GM23338 (cell line): ENCODE data around the gene NCAPH2. TPM values are rescaled to one million over a fixed set of nuclear protein-coding genes. Genes with fewer than 3 reads are reported as not detected.

Source experiments
- ATAC-seq: fragments of 200-7000 bp; cut with Tn5 transposase; 3 replicates; pipeline ENCODE4 v1.9.1; 2020
- DNase-seq: peaks from one replicate; pipeline ENCODE4 v3.0.0-alpha.2; 2015; ENCODE audit warnings: low spot score
- H2AFZ ChIP-seq: fragments of 200-600 bp; sonication (generic); 2 replicates; pipeline ENCODE4 v1.8.0; 2016; ENCODE audit warnings: antibody characterized with exemption, mild to moderate bottlenecking, moderate library complexity
- H3F3A ChIP-seq: fragments of 200-600 bp; sonication (generic); replicated peaks from 2 replicates; pipeline ENCODE4 v1.8.0; 2017; ENCODE audit warnings: antibody characterized with exemption, mixed run types, low read depth
- H3K27ac ChIP-seq: fragments of 200-600 bp; sonication (generic); 2 replicates; pipeline ENCODE4 v1.6.1; 2016; ENCODE audit warnings: low read depth
- H3K27me3 ChIP-seq: fragments of 200-600 bp; sonication (generic); 2 replicates; pipeline ENCODE4 v1.8.0; 2016; ENCODE audit warnings: mild to moderate bottlenecking, mixed run types, moderate library complexity; ENCODE audit not compliant: insufficient read depth
- H3K36me3 ChIP-seq: fragments of 200-600 bp; sonication (generic); 2 replicates; pipeline ENCODE4 v1.8.0; 2016; ENCODE audit warnings: mild to moderate bottlenecking; ENCODE audit not compliant: insufficient read depth
- H3K4me1 ChIP-seq: fragments of 200-600 bp; sonication (generic); 2 replicates; pipeline ENCODE4 v1.8.0; 2016; ENCODE audit warnings: mild to moderate bottlenecking, moderate library complexity; ENCODE audit not compliant: insufficient read depth
- H3K4me2 ChIP-seq: fragments of 200-600 bp; sonication (generic); 2 replicates; pipeline ENCODE4 v1.7.1; 2017; ENCODE audit warnings: mixed run types
- H3K4me3 ChIP-seq: fragments of 200-600 bp; sonication (generic); 2 replicates; pipeline ENCODE4 v1.6.1; 2016; ENCODE audit warnings: mixed run types
- H3K79me2 ChIP-seq: fragments of 200-600 bp; sonication (generic); replicated peaks from 2 replicates; pipeline ENCODE4 v1.8.0; 2017; ENCODE audit warnings: mild to moderate bottlenecking; ENCODE audit not compliant: insufficient read depth
- H3K9me2 ChIP-seq: fragments of 200-600 bp; sonication (generic); 2 replicates; pipeline ENCODE4 v1.8.0; 2017; ENCODE audit not compliant: insufficient read depth
- H4K20me1 ChIP-seq: fragments of 200-600 bp; sonication (generic); replicated peaks from 2 replicates; pipeline ENCODE4 v1.8.0; 2017; ENCODE audit warnings: mild to moderate bottlenecking; ENCODE audit not compliant: insufficient read depth
- H3K27ac Mint-ChIP-seq: 2 replicates; pipeline ENCODE4 v1.8.0; 2020; ENCODE audit warnings: inconsistent platforms, mild to moderate bottlenecking, moderate library complexity, mixed read lengths
- H3K27me3 Mint-ChIP-seq: 3 replicates; pipeline ENCODE4 v1.8.0; 2022; ENCODE audit warnings: low read depth, mild to moderate bottlenecking, moderate library complexity, mixed read lengths, inconsistent platforms; ENCODE audit not compliant: insufficient read depth, poor library complexity
- H3K36me3 Mint-ChIP-seq: 3 replicates; pipeline ENCODE4 v1.8.0; 2021; ENCODE audit warnings: low read depth, mild to moderate bottlenecking, inconsistent platforms, moderate library complexity, mixed read lengths
- H3K4me1 Mint-ChIP-seq: 3 replicates; pipeline ENCODE4 v1.8.0; 2020; ENCODE audit warnings: mild to moderate bottlenecking, inconsistent platforms, mixed read lengths
- H3K4me3 Mint-ChIP-seq: 3 replicates; pipeline ENCODE4 v1.8.0; 2021; ENCODE audit warnings: moderate library complexity, mild to moderate bottlenecking, inconsistent platforms, mixed read lengths
- H3K9me3 Mint-ChIP-seq: 3 replicates; pipeline ENCODE4 v1.8.0; 2020; ENCODE audit warnings: moderate library complexity, mild to moderate bottlenecking, inconsistent platforms, mixed read lengths
- CREB1 ChIP-seq: fragments of 250-450 bp; sonication (Bioruptor Pico); IDR thresholded peaks from 2 replicates; pipeline ENCODE4 v1.5.0; 2020; ENCODE audit warnings: low read depth, mild to moderate bottlenecking, moderate library complexity
- CTCF ChIP-seq, 2 experiments: fragments of 200-600 bp in 1 of 2; sonication (generic) in 1 of 2; conservative IDR thresholded peaks; 2 replicates each; pipeline versions ENCODE4 v1.5.1 to v1.6.1; 2016 to 2017; ENCODE audit warnings: antibody characterized with exemption in 2 of 2, low read depth in 2 of 2, mild to moderate bottlenecking in 2 of 2, moderate library complexity in 1 of 2
- ETS1 ChIP-seq: IDR thresholded peaks from 2 replicates; pipeline ENCODE4 v1.6.1; 2016; ENCODE audit warnings: antibody characterized with exemption
- EZH2 ChIP-seq: fragments of 200-600 bp; sonication (generic); IDR thresholded peaks from one replicate; pipeline ENCODE4 v1.8.0; 2017; ENCODE audit warnings: antibody characterized with exemption, mild to moderate bottlenecking, low read depth; ENCODE audit not compliant: unreplicated experiment
- EZH2phosphoT487 ChIP-seq: fragments of 200-600 bp; sonication (generic); IDR thresholded peaks from one replicate; pipeline ENCODE4 v1.8.1; 2018; ENCODE audit warnings: antibody characterized with exemption; ENCODE audit not compliant: unreplicated experiment
- JUNB ChIP-seq: IDR thresholded peaks from one replicate; pipeline ENCODE4 v1.6.1; 2016; ENCODE audit warnings: antibody characterized with exemption; ENCODE audit not compliant: unreplicated experiment
- POLR2AphosphoS5 ChIP-seq: IDR thresholded peaks from 2 replicates; pipeline ENCODE4 v1.6.1; 2016; ENCODE audit warnings: antibody characterized with exemption, low read depth
- REST ChIP-seq: IDR thresholded peaks from one replicate; pipeline ENCODE4 v1.6.1; 2018; ENCODE audit warnings: antibody characterized with exemption; ENCODE audit not compliant: unreplicated experiment
- ZNF114 ChIP-seq: fragments of 250-450 bp; sonication (Bioruptor Pico); IDR thresholded peaks from 2 replicates; pipeline ENCODE4 v1.5.0; 2020; ENCODE audit warnings: mild to moderate bottlenecking, moderate library complexity
- ZNF331 ChIP-seq: fragments of 250-450 bp; sonication (Bioruptor Pico); IDR thresholded peaks from 2 replicates; pipeline ENCODE4 v1.5.0; 2020; ENCODE audit warnings: low read depth, mild to moderate bottlenecking, moderate library complexity
- ZNF462 ChIP-seq: fragments of 250-450 bp; sonication (Bioruptor Pico); IDR thresholded peaks from 2 replicates; pipeline ENCODE4 v1.5.0; 2020; ENCODE audit warnings: mild to moderate bottlenecking, moderate library complexity
- polyA plus RNA-seq: library from polyadenylated mRNA; unstranded; fragments of >200 nt; fragmentation: Nextera tagmentation; extraction: Ambion mirVana; gene quantifications from 2 replicates; pipeline ENCODE4 v1.2.1, GENCODE V29; 2016
- total RNA-seq: library from RNA; depleted of rRNA; stranded (reverse); fragments of >200 nt; shearing (Covaris generic); gene quantifications from 2 replicates; pipeline ENCODE4 v1.2.3, GENCODE V29; 2014

The NCAPH2 gene
- total and polyA plus RNA-seq, 2 experiments from 2014 or later: 52.2 to 76.1 TPM

GRCh38 chr22:50521710-50522109 is 13.7 kb downstream of the NCAPH2 start:
- H2AFZ ChIP-seq: no peak overlapping the region
- TF ChIP-seq CREB1 (no peak), POLR2AphosphoS5 (no peak), ZNF331 (CRISPR knock-in tag) (no peak), ZNF114 (CRISPR knock-in tag) (no peak), EZH2 (no peak), ETS1 (no peak), CTCF (conservative IDR thresholded peaks at IDR 0.05; ENCODE audit: low read depth in 2 of 2) (no peak), REST (no peak), EZH2phosphoT487 (no peak), JUNB (no peak), ZNF462 (no peak)
- no peak overlapping the region for H3K4me3 ChIP-seq
- ATAC-seq: no peak
- no peaks in the 10 kb centered on the region for H3K9me2 ChIP-seq
- Mint-ChIP-seq H3K27ac (no peak overlapping the region), H3K36me3 (peaks cover 22% of the 10 kb centered on the region), H3K27me3 (peaks cover 10% of the 10 kb centered on the region), H3K4me3 (no peak overlapping the region), H3K9me3 (peaks cover 4% of the 10 kb centered on the region; the same call in 1 of the 3 replicates), H3K4me1 (peaks cover 5% of the 10 kb centered on the region)
- H3K79me2 ChIP-seq: 0 out of 2 replicates have a peak, but pooled peaks cover 1% of the 10 kb centered on the region
- H3K4me1 ChIP-seq: no peaks in the 10 kb centered on the region; the same call in 1 of the 2 replicates
- peaks cover 2% of the 10 kb centered on the region; the same call in 1 of the 2 replicates for H3K27me3 ChIP-seq
- DNase-seq: no peak
- H3K4me2 ChIP-seq: no peak overlapping the region
- no peaks in the 10 kb centered on the region; the same call in 1 of the 2 replicates for H4K20me1 ChIP-seq
- peaks cover 4% of the 10 kb centered on the region for H3F3A ChIP-seq
- H3K27ac ChIP-seq: no peak overlapping the region
- no peaks in the 10 kb centered on the region; the same call in 1 of the 2 replicates for H3K36me3 ChIP-seq
